NCI-H524 treated with DMSO at 0.1 percent for 48 hours (cell line): ENCODE data around the gene IGF1R.

Source experiments
- DNase-seq: peaks from one replicate; lab custom pipeline; 2025; lab: John Stamatoyannopoulos, UW

Gene IGF1R

GRCh38 chr15:98648654-98649471 is 524 bp downstream of the IGF1R start:
- no peak for DNase-seq

GRCh38 chr15:98649472-98650416 is 1.4 kb downstream of the IGF1R start:
- DNase-seq: no peak

DNA sequence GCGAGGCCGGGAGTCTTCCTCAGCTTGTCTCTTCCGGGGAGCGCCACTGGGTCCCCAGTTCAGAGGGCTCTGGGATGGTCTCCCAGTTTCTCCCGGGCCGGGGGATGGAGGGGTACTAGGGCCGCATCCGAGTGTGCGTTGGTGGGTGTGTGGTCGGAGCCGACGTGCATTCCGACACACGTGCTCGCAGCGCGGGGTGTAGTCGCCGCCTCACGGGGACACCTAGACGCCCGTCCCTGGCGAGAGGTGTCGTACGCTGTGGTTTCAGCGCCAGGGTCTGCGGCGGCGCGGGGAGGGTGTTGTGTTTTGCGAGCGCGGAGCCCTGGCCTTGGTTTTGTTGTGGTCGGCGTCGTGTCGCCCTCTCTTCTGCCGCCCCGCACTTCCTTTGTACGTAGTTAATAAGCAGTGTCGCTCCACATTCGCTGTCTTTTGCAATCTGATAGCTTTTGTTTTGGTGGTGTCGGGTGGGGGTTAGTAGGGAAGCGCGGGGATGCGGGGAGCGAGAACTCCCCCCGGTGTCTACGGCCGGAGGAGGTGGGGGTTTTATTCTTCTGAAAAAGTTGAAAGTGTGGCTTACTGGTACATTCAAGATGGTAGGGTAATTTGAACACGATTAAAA is 2.2 kb downstream of the IGF1R start:
- DNase-seq: peak; percentile 7

- no peak for DNase-seq
Measured at GRCh38 chr15:98651036-98651481, 2.7 kb downstream of the IGF1R start.

DNA sequence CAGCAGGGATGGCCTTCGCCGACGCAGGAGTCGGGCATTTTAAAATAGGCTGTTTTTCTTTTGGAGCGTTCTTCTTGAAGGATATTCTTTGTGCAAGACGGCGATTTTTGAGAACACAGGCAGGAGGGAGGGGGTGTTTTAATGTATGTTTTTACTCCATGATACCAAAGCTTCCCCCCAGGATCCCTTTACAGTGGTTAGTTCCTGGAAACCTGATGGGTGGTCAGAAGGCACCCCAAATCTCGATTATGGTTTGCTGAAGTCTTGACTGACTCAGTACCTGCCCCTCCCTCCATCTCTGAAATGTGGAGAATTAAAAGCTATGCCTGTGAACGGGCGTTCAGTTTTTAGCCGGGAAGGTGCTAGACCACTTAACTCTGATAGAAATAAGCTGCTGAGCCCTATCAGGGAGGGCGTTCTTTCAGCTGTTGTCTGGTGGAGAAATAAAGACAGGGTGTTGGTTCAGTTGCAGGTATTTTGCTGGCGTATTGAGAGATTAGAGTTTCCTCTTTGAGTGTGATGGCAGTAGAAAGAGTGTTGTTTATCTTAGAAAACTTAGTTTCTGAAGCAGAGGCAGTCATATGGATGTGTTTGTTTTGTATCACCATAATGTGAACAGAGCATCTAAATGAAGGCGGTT is 3.4 kb downstream of the IGF1R start:
- DNase-seq: peak; percentile 42

DNA sequence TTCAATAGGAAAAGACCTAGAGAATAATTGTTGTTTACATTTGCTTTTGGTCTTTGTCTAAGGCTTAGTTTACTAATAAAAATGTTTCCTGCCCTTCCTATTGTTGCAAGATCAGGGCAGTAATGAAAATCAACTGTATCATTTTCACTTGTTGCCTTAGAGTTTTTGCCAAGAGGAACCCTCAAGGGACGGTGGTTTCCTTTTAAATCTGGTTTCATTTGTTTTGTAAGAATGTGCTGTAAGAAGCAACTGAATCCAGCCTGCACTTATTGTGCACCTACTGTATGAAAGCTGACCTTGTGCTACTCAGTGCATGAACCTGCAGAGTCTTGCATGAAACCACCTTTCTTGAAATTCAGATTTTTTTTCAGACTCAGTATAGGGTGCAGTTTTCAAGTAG is 5.3 kb downstream of the IGF1R start:
- DNase-seq: no peak

- DNase-seq: no peak
Measured at GRCh38 chr15:98654790-98655360, 6.5 kb downstream of the IGF1R start.

DNA sequence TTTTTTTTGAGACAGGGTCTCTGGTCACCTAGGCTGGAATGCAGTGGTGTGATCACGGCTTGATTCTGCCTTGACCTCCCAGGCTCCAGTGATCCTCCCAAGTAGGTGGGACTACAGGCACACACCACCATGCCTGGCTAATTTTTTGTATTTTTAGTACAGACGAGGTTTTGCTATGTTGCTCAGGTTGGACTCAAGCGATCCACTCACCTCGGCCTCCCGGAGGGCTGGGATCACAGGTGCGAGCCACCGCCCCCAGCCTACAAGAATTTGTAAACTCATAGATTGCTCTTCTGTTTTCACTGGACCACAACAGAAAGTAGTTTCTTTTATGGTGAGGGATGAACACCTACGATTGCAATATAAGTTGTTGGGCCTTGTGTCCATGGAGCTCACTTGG is 7.4 kb downstream of the IGF1R start:
- no peak for DNase-seq

- no peak for DNase-seq
Measured at GRCh38 chr15:98657721-98658120, 9.4 kb downstream of the IGF1R start.

GRCh38 chr15:98658831-98659699 is 10.7 kb downstream of the IGF1R start:
- DNase-seq: no peak

- DNase-seq: no peak
Measured at GRCh38 chr15:98660055-98660454, 11.7 kb downstream of the IGF1R start.

GRCh38 chr15:98663045-98663444 is 14.7 kb downstream of the IGF1R start:
- no peak for DNase-seq

DNA sequence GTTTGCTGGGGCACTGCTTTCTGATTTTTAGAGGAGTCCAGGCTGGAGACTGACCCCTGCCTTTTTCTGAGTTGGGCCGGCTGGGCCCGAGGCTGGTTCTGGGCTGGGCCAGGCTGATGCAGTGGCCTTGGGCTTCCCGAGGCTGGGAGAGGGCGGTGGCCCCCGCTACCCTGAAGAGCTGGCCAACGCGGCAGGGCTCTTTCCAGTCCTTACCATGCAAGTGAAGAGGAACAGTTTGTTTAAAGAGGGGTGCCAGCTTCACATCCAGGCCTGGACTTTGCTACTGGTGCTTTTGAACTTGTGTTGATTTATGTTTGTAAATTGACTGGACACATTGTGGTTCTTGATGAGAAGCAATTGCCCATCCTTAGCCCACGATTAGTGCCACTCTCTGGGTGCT is 15.3 kb downstream of the IGF1R start:
- DNase-seq: no peak

DNA sequence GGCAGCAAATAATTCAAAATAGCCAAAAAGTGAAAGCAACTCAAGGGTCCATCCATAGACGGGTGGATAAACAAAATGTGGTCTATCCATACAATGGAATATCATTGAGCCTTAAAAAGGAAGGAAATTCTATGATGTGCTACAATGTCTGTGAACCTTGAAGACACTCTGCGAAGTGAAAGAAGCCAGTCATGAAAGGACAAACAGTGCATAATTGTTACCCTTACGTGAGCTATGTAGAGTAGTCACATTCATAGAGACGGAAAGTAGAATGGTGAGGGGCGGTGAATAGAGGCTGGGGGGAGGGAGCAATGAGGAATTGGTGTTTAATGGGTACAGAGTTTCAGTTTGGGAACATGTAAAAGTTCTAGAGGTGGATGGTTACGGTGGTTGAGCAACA is 18.1 kb downstream of the IGF1R start:
- DNase-seq: no peak

GRCh38 chr15:98666841-98667240 is 18.5 kb downstream of the IGF1R start:
- no peak for DNase-seq

DNA sequence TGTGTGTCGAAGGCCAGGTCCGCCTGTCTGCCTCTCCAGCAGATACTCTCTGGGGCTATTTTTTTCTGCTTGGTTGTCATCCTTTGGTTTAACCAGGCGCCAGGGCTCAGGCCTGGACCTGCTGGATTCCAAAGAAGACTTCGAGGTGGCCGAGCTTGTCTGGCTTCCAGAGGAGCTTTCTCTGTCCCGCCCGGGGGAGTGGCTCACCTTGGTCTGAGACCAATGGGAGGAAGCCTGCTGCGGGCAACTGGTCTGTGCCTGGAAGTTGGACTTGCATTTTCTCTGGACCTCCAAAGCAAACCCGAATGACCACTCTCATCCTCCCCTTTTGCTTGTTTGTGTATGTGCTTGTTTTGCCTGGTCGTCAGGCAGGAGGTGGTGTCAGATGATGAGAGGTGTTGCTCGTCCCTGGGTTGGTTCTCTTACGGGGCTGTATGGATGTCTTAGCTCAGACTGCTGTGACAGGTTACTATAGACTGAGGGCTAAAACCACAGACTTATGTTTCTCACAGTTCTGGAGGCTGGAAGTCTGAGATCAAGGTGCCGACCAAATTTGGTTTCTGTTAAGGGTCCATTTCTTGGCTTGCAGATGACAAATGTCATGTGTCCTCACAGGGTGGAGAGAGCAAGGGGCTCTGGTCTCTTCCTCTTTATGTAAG is 19.3 kb downstream of the IGF1R start:
- no peak for DNase-seq

- no peak for DNase-seq
Measured at GRCh38 chr15:98668566-98669308, 20.4 kb downstream of the IGF1R start.

DNA sequence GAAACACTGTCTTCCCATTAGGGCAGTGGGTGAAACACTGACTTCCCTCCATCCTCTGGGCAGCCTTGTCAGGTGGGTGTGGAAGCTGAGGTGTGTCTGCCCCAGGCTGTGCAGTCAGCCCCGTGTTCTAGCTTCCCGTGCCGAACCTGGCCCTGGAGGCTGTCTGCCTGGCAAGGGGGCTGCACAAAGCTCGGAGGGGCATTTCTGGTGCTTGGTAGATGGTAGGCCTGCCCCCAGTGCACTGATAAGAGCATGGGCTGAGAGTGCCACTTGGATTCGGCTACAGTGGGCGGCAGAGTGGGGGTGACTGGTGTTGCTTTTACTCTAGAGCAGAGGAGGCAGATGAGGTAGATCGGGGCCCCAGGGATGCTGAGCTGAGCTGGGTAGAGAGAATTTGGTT is 21.3 kb downstream of the IGF1R start:
- DNase-seq: no peak
